HG03095 (cell line): ENCODE results near the gene ARHGAP19.

Experiments used
- ATAC-seq: cut with Tn5 transposase; IDR thresholded peaks from one replicate; pipeline ENCODE4 v1.9.1; 2021; ENCODE audit warnings: moderate library complexity; ENCODE audit not compliant: unreplicated experiment

ARHGAP19 gene

GRCh38 chr10:97196223-97197029, 96.0 kb downstream of the ARHGAP19 start:
- ATAC-seq = peak; percentile 62

DNA sequence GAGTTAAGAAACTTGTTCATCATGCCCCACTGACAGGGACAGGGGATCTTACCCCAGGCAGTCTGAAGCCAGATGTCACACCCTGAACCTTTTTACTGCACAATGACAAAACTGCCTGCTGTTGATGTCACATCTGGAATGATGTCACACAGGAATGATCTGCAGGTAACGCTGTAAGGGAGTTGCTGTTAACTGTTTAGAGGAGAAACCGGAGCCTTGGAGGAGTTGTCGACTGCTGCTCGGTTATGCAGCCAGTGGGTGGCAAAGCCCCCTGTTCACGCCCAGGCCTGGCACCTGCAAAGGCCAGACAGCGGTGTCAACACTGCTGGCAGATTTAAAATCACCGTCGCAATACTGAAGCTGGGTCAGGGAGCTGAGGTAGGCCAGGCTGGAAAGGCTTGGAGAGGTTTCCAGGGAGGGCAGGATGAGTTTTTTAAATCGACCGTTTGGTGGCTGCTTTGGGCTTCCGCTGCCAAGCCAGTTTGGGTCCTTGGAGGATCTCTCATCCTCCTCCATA, 96.7 kb downstream of the ARHGAP19 start:
- ATAC-seq = no peak

GRCh38 chr10:97192952-97193435, 99.4 kb downstream of the ARHGAP19 start:
- no peak for ATAC-seq

DNA sequence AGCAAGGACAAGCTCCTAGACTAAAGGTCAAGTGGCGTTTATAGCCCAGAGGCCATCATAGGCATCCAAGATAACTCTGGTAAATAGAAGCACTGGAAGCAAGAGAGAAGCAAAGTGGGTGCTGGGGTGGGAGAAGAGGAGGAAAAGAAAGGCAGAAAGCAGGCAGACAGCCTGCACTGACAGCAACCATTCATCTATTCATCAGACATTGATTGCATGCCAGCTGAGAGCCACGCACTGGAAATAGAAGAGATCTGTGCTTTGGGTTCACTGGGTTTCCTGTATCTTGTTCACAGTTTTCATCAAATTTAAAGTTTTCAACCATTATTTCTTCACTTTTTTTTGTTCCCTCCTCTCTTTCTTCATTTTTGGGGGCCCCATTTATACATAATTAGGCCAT, 102.0 kb downstream of the ARHGAP19 start:
- ATAC-seq = no peak

GRCh38 chr10:97188261-97188711, 104.2 kb downstream of the ARHGAP19 start:
- ATAC-seq = no peak

GRCh38 chr10:97186911-97187310, 105.5 kb downstream of the ARHGAP19 start:
- no peak for ATAC-seq

DNA sequence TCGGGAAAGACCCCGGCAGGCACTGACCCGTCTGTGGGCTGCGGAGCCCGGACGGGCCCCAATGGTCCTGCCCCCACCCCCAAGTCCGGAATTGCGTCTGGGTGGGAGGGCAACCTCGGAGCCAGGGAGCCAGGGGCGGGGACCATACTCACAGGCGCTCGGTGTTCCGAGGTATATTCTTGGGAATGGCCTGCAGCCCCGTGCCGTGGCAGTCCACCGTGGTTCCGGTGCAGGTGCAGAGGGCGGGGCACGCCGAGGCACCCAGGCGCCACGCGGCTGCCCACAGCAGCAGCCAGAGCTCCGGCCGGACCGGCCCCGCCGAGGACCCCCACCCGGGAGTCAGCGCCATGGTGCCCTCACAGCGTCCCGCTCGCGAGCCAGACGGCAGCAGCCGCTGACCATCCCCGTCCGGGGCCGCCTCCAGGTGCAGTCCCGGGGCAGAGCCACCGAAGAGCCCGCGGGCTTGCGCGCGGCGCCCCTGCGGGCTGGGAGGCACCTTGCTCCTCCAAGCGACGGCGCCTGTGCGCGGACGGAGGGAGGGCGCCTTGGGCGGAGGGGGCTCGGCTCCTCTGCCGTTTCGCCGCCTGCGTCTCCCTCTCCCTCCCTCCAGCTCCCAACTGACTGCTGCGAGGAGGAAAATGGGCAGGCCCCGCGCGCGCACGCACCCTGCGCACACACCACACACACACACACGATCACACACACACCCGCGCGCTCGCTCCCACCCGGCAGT, 106.9 kb downstream of the ARHGAP19 start, which contains the start of gene SLIT1:
SLIT1 (minus strand) TSS at position 634 of the 733 bp plus-strand sequence; CDS start at position 349, 285 bp downstream.
- ATAC-seq = no peak

GRCh38 chr10:97184971-97185325, 107.5 kb downstream of the ARHGAP19 start:
- no peak for ATAC-seq

DNA sequence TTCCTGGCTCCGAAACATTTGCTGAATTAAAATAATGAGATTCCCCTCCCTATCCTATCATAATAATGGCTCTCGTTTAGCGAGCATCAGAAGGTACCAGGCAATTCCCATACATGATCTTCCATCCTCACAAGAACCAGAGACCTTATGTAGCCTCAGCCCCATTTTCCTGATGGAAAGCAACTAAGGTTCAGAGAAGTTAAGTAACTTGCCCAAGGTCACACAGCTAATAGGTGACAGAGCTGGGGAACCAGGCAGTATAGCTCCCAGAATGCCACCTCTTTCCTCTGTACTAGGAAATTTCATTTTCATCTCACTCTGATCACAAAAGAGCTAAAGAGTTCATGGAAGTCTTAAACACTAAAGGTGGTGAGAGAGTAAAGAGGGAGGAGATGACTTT, 109.1 kb downstream of the ARHGAP19 start:
- no peak for ATAC-seq

DNA sequence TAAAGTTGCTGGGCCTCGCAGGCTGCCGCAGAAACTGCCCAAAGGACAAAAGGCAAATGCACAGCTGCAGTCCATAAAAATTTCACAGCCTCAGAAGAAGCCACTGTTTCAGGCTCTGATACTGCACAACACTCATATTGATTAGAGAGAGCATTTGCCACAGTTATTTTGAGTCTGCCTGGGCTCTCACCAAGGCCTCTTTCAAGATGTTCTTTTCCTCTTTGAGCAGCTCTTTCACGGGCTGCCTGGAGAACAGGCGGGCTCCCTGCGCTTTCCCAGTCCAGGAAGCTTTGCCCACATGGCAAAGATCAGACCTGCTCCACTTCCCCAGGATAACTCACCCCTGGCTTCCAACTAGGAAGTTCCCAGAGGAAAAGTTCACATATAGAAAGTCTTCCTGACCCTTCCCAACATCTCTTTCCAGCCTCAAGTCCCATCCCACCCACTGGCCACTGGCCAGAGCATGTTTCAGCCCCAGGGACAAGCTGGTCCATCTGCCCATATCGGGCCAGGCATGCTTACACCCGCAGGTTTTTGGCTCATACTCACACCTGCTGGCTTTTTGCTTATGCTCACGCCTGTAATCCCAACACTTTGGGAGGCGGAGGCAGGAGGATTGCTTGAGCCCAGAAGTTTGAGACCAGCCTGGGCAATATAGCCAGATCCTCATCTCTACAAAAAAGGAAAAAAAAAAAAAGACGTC, 110.0 kb downstream of the ARHGAP19 start:
- ATAC-seq = no peak

- ATAC-seq = no peak
Observed at GRCh38 chr10:97180986-97181385, 111.5 kb downstream of the ARHGAP19 start.

GRCh38 chr10:97180363-97180755, 112.1 kb downstream of the ARHGAP19 start:
- no peak for ATAC-seq

DNA sequence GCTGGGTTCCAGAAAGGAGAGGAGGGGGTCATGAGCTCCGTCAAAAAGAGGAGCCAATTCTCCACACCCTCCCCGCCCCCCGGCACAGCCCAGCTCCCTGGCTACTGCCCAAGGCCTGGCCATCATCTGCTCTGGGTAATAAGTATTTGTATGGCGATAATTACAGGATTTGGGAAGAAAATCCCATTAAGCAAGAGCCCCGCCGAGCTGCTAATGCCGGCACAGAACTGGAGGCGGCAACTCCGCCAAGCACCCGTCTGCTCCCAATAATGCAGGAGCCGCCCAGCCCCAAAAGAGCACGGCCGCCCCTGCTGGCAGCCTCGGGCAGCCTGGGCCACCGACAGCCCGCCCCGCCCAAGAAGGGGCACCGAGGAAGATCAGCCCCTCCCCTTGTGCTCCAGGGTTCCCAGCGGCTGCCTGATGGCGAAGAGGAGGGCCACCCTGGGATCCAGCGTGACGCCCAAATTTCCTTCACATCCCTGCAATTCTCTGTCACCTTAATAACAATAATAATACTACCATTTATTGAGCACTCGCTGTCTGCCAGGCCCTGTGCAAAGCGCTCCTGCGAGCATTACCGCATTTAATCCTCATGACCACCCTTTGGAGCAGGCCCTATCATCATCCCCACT, 112.6 kb downstream of the ARHGAP19 start:
- no peak for ATAC-seq

DNA sequence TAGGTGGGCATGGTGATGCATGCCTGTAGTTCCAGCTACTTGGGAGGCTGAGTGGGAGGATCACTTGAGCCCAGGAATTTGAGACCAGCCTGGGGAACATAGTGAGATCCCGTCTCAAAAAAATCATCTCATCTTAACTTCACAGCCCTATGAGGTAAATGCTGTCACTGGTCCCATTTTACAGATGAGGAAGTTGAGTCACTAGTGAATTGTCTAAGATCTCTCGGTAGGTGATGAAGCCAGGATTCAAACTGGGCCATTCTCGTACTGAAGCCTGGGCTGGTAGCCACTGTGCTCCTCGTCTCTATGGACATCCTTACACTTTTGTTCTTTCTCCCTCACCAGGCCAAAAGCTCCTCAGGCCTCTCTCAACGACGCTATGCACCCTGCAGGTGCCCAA, 113.1 kb downstream of the ARHGAP19 start:
- ATAC-seq = no peak

GRCh38 chr10:97178074-97178473, 114.4 kb downstream of the ARHGAP19 start:
- no peak for ATAC-seq

DNA sequence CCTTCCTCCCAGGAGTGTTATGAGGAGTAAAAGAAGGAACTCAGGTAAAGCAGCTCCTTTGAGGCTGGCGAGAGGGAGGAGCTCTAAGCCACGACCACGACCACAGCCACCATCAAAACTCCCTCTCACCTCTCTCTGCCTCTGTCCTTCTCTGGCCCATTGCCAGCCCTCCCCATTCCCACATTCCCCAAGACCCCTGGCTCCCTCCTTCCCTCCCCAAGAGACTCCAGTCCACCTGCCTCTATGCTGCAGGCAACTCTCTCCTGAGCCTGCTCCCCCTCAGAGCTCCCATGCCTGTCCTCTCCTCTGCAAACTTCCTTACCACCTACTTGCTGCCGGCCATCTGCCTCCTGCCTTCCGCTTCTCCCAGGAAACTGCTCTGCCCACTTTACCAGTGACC, 116.2 kb downstream of the ARHGAP19 start:
- no peak for ATAC-seq

GRCh38 chr10:97175586-97175985, 116.9 kb downstream of the ARHGAP19 start:
- ATAC-seq = no peak

GRCh38 chr10:97174941-97175340, 117.5 kb downstream of the ARHGAP19 start:
- ATAC-seq = no peak

DNA sequence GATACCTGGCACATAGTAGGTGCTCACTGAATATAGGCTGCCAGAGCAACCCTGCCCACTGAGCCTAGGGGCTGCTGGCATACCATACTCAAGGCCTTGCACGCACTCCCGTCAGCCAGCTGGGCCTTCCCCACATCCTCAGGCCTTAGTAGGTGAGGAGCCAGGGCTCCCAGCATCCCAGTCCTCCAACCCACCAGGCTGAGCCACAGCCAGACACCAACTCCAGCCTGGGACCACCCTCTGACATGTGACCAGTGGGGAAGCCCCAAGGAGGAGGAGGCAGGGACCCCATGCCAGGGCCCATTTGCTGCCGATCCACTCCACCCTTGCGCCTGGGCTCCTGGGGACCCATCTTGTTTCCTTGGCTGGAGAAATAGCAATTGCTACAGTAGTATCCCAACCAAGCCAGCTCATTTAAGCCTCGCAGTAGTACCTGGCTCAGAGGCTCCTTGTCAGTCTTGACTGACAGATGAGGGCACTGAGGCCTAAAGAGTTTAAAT, 118.1 kb downstream of the ARHGAP19 start:
- no peak for ATAC-seq

- no peak for ATAC-seq
Observed at GRCh38 chr10:97173036-97173435, 119.4 kb downstream of the ARHGAP19 start.
